ENCODE measurements around the gene WIF1.

- TF ChIP-seq, protein P1, sequence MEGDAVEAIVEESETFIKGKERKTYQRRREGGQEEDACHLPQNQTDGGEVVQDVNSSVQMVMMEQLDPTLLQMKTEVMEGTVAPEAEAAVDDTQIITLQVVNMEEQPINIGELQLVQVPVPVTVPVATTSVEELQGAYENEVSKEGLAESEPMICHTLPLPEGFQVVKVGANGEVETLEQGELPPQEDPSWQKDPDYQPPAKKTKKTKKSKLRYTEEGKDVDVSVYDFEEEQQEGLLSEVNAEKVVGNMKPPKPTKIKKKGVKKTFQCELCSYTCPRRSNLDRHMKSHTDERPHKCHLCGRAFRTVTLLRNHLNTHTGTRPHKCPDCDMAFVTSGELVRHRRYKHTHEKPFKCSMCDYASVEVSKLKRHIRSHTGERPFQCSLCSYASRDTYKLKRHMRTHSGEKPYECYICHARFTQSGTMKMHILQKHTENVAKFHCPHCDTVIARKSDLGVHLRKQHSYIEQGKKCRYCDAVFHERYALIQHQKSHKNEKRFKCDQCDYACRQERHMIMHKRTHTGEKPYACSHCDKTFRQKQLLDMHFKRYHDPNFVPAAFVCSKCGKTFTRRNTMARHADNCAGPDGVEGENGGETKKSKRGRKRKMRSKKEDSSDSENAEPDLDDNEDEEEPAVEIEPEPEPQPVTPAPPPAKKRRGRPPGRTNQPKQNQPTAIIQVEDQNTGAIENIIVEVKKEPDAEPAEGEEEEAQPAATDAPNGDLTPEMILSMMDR (IDR thresholded peaks at IDR 0.05) = no peak
- TF ChIP-seq ZFX (IDR thresholded peaks at IDR 0.05; ENCODE audit: borderline replicate concordance) = no peak
Measured at GRCh38 chr12:65022960-65023359, 98.1 kb downstream of the WIF1 start.
